Mesendoderm (in vitro differentiated cells): ENCODE data around the gene UMODL1.

ENCODE experiments used
- DNase-seq: peaks from one replicate; pipeline ENCODE4 v3.0.0; 2013
- H2AK5ac ChIP-seq: 2 replicates; pipeline ENCODE4 v1.6.1; 2013; ENCODE audit warnings: low read length, inconsistent platforms
- H2BK120ac ChIP-seq: 2 replicates; pipeline ENCODE4 v1.6.1; 2013; ENCODE audit warnings: low read depth, mild to moderate bottlenecking, low read length, moderate library complexity, mixed read lengths
- H2BK15ac ChIP-seq: replicated peaks from 2 replicates; pipeline ENCODE4 v1.6.1; 2013; ENCODE audit warnings: low read depth, mild to moderate bottlenecking, moderate library complexity
- H2BK5ac ChIP-seq: 2 replicates; pipeline ENCODE4 v1.6.1; 2013; ENCODE audit warnings: low read length, inconsistent platforms
- H3K18ac ChIP-seq: 2 replicates; pipeline ENCODE4 v1.6.1; 2013; ENCODE audit warnings: mild to moderate bottlenecking, low read length, mixed read lengths
- H3K23ac ChIP-seq: one replicate; pipeline ENCODE4 v1.6.1; 2013; ENCODE audit warnings: low read length
- H3K27ac ChIP-seq: 2 replicates; pipeline ENCODE4 v1.5.1; 2013; ENCODE audit warnings: low read depth, mild to moderate bottlenecking, inconsistent platforms, low read length, moderate library complexity
- H3K27me3 ChIP-seq: 2 replicates; pipeline ENCODE4 v1.6.1; 2013; ENCODE audit warnings: low read length, control low read depth, mild to moderate bottlenecking, inconsistent platforms; ENCODE audit not compliant: insufficient read depth, poor library complexity
- H3K36me3 ChIP-seq: 2 replicates; pipeline ENCODE4 v1.6.1; 2013; ENCODE audit warnings: low read length, inconsistent platforms; ENCODE audit not compliant: control insufficient read depth, insufficient read depth
- H3K4ac ChIP-seq: one replicate; pipeline ENCODE4 v1.6.1; 2013; ENCODE audit warnings: low read depth, mild to moderate bottlenecking, low read length, moderate library complexity
- H3K4me1 ChIP-seq: 2 replicates; pipeline ENCODE4 v1.6.1; 2013; ENCODE audit warnings: low read depth, low read length, inconsistent platforms; ENCODE audit not compliant: control insufficient read depth
- H3K4me2 ChIP-seq: 2 replicates; pipeline ENCODE4 v1.6.1; 2013; ENCODE audit warnings: low read length
- H3K4me3 ChIP-seq: 2 replicates; pipeline ENCODE4 v1.5.1; 2013; ENCODE audit warnings: mild to moderate bottlenecking, low read length
- H3K56ac ChIP-seq: one replicate; pipeline ENCODE4 v1.6.1; 2013; ENCODE audit warnings: low read length
- H3K79me1 ChIP-seq: 2 replicates; pipeline ENCODE4 v1.6.1; 2013; ENCODE audit warnings: low read length, inconsistent platforms
- H3K79me2 ChIP-seq: 2 replicates; pipeline ENCODE4 v1.6.1; 2013; ENCODE audit warnings: mild to moderate bottlenecking, low read length; ENCODE audit not compliant: control insufficient read depth, insufficient read depth
- H3K9ac ChIP-seq: 2 replicates; pipeline ENCODE4 v1.6.1; 2013; ENCODE audit warnings: low read length, inconsistent platforms
- H4K5ac ChIP-seq: one replicate; pipeline ENCODE4 v1.6.1; 2013; ENCODE audit warnings: low read length
- H4K8ac ChIP-seq: one replicate; pipeline ENCODE4 v1.6.1; 2013; ENCODE audit warnings: low read depth, mild to moderate bottlenecking, control low read depth, low read length, moderate library complexity
- WGBS: extraction: QIAGEN DNeasy Blood & Tissue Kit; methylation state at CpG from one replicate; pipeline ENCODE4 v1.1.7; 2013; ENCODE audit warnings: low lambda C conversion rate, missing lambda C conversion rate; ENCODE audit not compliant: insufficient coverage; ENCODE audit errors: extremely low coverage; 5-methylcytosine and 5-hydroxymethylcytosine counted together

Gene UMODL1

GRCh38 chr21:42122398-42122797 is 51.3 kb downstream of the UMODL1 start:
- no peak overlapping the region for H2AK5ac ChIP-seq
- no peaks in the 10 kb centered on the region for H3K79me2 ChIP-seq
- no peaks in the 10 kb centered on the region for H3K27me3 ChIP-seq
- H3K9ac ChIP-seq, result no peak overlapping the region
- no peak overlapping the region for H2BK5ac ChIP-seq
- H3K4me2 ChIP-seq, result no peak overlapping the region
- H3K18ac ChIP-seq, result no peak overlapping the region
- no CpG with 5 or more reads among the region's 13 CpGs for WGBS
- H3K79me1 ChIP-seq, result no peaks in the 10 kb centered on the region
- H3K36me3 ChIP-seq, result no peaks in the 10 kb centered on the region
- no peak overlapping the region for H2BK15ac ChIP-seq
- no peak overlapping the region for H4K5ac ChIP-seq
- H2BK120ac ChIP-seq, result no peak overlapping the region
- H3K4ac ChIP-seq, result no peak overlapping the region
- no peaks in the 10 kb centered on the region for H3K4me1 ChIP-seq
- H3K56ac ChIP-seq, result peak overlapping the region; percentile 7
- no peak overlapping the region for H3K27ac ChIP-seq
- no peak overlapping the region for H3K23ac ChIP-seq
- no peak overlapping the region for H4K8ac ChIP-seq
- no peak overlapping the region for H3K4me3 ChIP-seq
- DNase-seq, result no peak

- no peak overlapping the region for H3K27ac ChIP-seq
- H3K4me2 ChIP-seq, result no peak overlapping the region
- no peaks in the 10 kb centered on the region for H3K4me1 ChIP-seq
- H2AK5ac ChIP-seq, result no peak overlapping the region
- H3K79me1 ChIP-seq, result no peaks in the 10 kb centered on the region
- no peak for DNase-seq
- H4K5ac ChIP-seq, result no peak overlapping the region
- H3K4me3 ChIP-seq, result no peak overlapping the region
- H3K9ac ChIP-seq, result no peak overlapping the region
- no peaks in the 10 kb centered on the region for H3K36me3 ChIP-seq
- no peak overlapping the region for H2BK5ac ChIP-seq
- H3K18ac ChIP-seq, result no peak overlapping the region
- H4K8ac ChIP-seq, result no peak overlapping the region
- no CpG with 5 or more reads among the region's 13 CpGs for WGBS
- no peak overlapping the region for H3K23ac ChIP-seq
- H2BK15ac ChIP-seq, result no peak overlapping the region
- no peak overlapping the region for H3K4ac ChIP-seq
- no peaks in the 10 kb centered on the region for H3K27me3 ChIP-seq
- no peak overlapping the region for H2BK120ac ChIP-seq
- H3K79me2 ChIP-seq, result no peaks in the 10 kb centered on the region
- H3K56ac ChIP-seq, result no peak overlapping the region
Observed at GRCh38 chr21:42122808-42123207, 51.7 kb downstream of the UMODL1 start.

GRCh38 chr21:42123219-42123908 is 52.2 kb downstream of the UMODL1 start:
- Histone ChIP-seq H2BK120ac (no peak overlapping the region), H4K8ac (no peak overlapping the region), H2AK5ac (no peak overlapping the region), H3K27ac (no peak overlapping the region), H3K79me1 (no peaks in the 10 kb centered on the region), H3K27me3 (no peaks in the 10 kb centered on the region), H3K9ac (no peak overlapping the region), H4K5ac (no peak overlapping the region), H3K4ac (no peak overlapping the region), H2BK15ac (no peak overlapping the region), H2BK5ac (no peak overlapping the region), H3K18ac (no peak overlapping the region), H3K4me3 (no peak overlapping the region), H3K4me1 (no peaks in the 10 kb centered on the region), H3K79me2 (no peaks in the 10 kb centered on the region), H3K36me3 (no peaks in the 10 kb centered on the region), H3K56ac (no peak overlapping the region), H3K23ac (no peak overlapping the region), H3K4me2 (no peak overlapping the region)
- WGBS, result no CpG with 5 or more reads among the region's 14 CpGs
- no peak for DNase-seq

- no peak overlapping the region for H3K4ac ChIP-seq
- H3K4me2 ChIP-seq, result no peak overlapping the region
- H2BK5ac ChIP-seq, result no peak overlapping the region
- H2AK5ac ChIP-seq, result no peak overlapping the region
- no peak overlapping the region for H3K9ac ChIP-seq
- no peak overlapping the region for H3K18ac ChIP-seq
- H4K8ac ChIP-seq, result no peak overlapping the region
- no peak overlapping the region for H4K5ac ChIP-seq
- no peaks in the 10 kb centered on the region for H3K36me3 ChIP-seq
- no peaks in the 10 kb centered on the region for H3K27me3 ChIP-seq
- H2BK15ac ChIP-seq, result no peak overlapping the region
- H3K79me1 ChIP-seq, result no peaks in the 10 kb centered on the region
- no peak overlapping the region for H2BK120ac ChIP-seq
- no peak overlapping the region for H3K23ac ChIP-seq
- no peak overlapping the region for H3K4me3 ChIP-seq
- H3K56ac ChIP-seq, result no peak overlapping the region
- no peaks in the 10 kb centered on the region for H3K79me2 ChIP-seq
- H3K4me1 ChIP-seq, result no peaks in the 10 kb centered on the region
- no CpG with 5 or more reads among the region's 13 CpGs for WGBS
- DNase-seq, result no peak
- no peak overlapping the region for H3K27ac ChIP-seq
Observed at GRCh38 chr21:42124081-42124480, 53.0 kb downstream of the UMODL1 start.

- Histone ChIP-seq H3K36me3 (no peaks in the 10 kb centered on the region), H3K18ac (no peak overlapping the region), H4K8ac (no peak overlapping the region), H3K9ac (no peak overlapping the region), H3K4me3 (no peak overlapping the region), H2BK5ac (no peak overlapping the region), H3K23ac (no peak overlapping the region), H3K79me2 (no peaks in the 10 kb centered on the region), H3K4ac (no peak overlapping the region), H2BK120ac (no peak overlapping the region), H3K4me1 (no peaks in the 10 kb centered on the region), H4K5ac (no peak overlapping the region), H3K27ac (no peak overlapping the region), H3K79me1 (no peaks in the 10 kb centered on the region), H3K4me2 (no peak overlapping the region), H2AK5ac (no peak overlapping the region), H2BK15ac (no peak overlapping the region), H3K27me3 (no peaks in the 10 kb centered on the region), H3K56ac (no peak overlapping the region)
- DNase-seq, result no peak
- WGBS, result no CpG with 5 or more reads among the region's 19 CpGs
Observed at GRCh38 chr21:42124826-42125570, 53.9 kb downstream of the UMODL1 start.
